Peyer's patch (tissue), 4 donors: ENCODE measurements around the gene DNAJB8.

ENCODE experiments used
- CTCF ChIP-seq, 6 experiments: fragments of 450-650 bp in 4 of 6; fragments of 200-600 bp in 2 of 6; sonication (generic) in 1 of 6; IDR thresholded peaks; one replicate each; pipeline ENCODE4 v1.5.1; 2017 to 2019; ENCODE audit warnings: antibody characterized with exemption in 6 of 6, mild to moderate bottlenecking in 3 of 6, moderate library complexity in 1 of 6
- POLR2A ChIP-seq, 2 donors: fragments of 450-650 bp; IDR thresholded peaks; one replicate each; pipeline ENCODE4 v1.5.1; 2017; ENCODE audit warnings: antibody characterized with exemption in 2 of 2, mild to moderate bottlenecking in 2 of 2, moderate library complexity in 2 of 2

DNA sequence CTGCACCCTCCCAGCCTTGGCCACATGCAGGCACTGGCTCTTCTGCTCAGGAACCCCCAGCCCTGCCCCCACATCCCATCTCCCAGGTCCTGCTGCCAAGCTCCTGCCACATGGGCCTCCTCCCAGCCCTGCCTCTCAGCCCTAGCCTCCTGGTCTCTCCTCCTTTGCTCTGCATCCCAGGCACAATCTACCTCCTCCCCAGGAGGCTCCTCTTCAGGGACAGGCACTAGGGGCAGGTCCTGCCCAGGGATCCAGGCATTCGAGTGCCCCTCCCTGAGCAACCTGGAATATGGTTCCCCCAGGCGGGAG is 12.4 kb downstream of the DNAJB8 start:
- TF ChIP-seq POLR2A (IDR thresholded peaks at IDR 0.05): no peak
- no peak for TF ChIP-seq CTCF (IDR thresholded peaks at IDR 0.05)
